Kidney tubule cell (primary cell): ENCODE data around the gene CXorf49.

ENCODE experiments used
- DNase-seq: peaks from one replicate; pipeline ENCODE4 v3.0.0-alpha.2; 2018; ENCODE audit warnings: low spot score

Gene CXorf49

DNA sequence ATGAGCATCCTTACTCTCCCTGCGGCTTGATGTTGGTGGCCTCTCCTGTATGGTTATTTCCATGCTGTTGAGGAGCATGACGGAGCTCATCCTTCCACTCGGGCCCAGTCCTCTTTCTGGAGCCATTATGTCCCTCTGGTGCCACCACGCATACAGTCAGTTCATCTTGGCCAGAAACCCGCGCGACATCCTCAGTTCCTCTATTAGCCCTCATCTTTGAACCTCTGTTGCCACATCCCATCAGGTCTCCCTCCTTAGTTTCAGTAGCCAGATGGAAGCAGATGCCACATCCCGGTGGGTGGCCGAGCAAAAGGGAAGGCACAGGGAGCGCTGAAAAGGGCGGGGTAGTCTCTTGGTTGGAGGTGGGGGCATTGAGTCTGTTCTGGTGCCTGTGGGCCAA is 46.1 kb downstream of the CXorf49 start:
- DNase-seq = no peak

DNA sequence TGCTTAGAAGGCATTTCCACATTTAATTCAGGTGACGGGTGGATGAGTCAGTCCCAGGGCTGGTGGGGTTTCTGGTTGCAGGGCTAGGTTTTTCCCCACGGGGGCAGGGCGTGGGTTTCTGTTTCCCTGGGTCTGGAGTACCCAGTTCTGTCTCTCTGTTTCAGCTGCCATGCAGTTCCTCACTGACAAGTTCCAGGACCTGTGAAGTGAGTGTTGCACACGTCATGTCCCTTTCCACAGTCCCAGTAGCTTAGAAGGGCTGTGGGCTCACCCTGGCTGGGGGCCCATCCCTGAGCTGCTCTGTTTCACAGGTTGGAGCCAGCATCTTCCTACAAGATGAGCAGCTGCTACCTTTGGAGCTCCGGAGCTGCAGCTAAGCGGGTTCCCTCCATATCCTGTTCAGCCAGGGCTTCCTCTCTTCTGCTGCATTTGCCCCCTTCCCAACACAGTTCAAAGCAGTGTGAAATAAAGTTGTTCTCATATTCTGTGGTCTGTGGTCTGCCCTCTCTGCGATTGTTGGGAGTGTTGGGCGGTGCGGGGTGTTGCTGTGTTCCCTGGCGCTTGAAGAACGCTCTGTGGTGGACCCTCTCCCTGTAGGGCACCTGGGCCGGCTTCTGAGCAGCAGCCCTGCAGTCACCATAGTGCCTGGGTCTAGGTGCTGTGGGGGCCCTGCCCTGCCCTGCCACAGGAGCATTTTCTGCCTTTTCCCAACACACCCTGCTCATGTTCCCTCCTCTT is 46.9 kb downstream of the CXorf49 start:
- DNase-seq = peak; percentile 47

DNA sequence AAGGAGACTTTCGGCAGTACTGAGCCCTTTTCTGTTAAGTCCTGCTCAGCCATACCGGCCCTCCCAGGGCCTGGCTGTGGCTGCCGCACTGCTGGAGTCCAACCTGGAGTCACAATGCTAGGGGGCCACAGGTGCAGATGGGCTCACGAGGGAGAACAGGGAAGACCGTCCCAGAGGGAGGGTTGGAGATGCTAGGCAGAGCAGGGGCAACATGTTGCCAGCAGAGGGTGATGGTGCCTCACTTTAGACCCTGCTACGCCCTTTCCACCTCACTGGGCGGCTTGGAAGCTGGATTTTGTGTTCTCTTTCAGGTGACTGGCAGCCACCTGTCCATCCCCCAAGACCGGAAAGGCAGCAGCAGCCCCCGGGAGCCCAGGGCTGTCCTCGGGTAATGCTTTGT is 48.1 kb downstream of the CXorf49 start:
- DNase-seq = peak; percentile 53

DNA sequence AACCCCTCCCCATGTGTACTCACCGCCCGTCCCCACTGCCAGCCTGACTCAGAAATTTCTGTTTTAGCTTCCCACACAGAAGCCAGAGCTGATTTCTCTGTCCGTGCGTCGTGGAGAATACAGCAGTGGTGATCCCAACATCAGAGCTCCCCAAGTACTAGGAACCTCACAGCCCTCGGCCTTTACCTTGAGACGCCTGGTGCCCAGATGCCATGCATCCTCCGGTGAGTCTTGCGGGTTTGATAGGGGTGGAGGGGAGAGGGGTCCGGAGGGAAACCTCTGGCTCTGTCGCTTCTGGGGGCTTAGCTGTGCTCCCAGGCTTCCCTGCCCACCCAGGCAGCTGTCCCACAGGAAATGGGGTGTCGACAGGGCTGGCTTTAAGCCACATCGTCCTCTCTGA is 48.6 kb downstream of the CXorf49 start:
- DNase-seq = no peak

DNA sequence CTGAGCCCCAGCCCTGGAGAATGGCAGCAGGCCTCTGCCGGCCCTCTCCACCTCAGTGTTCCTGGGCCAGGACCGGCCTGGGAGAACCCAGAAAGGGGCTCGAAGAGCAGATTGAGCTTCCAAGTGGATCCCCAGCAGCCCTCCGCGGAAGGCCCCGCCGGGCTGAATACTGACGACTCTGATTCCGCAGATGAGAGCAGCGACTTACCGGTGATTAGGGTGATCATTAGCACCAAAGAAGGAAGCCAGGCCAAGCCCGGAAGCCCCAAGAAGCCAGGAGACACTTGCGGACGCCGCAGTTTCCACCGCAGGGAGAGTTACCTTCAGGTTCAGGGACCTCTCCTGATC is 49.9 kb downstream of the CXorf49 start:
- no peak for DNase-seq

DNA sequence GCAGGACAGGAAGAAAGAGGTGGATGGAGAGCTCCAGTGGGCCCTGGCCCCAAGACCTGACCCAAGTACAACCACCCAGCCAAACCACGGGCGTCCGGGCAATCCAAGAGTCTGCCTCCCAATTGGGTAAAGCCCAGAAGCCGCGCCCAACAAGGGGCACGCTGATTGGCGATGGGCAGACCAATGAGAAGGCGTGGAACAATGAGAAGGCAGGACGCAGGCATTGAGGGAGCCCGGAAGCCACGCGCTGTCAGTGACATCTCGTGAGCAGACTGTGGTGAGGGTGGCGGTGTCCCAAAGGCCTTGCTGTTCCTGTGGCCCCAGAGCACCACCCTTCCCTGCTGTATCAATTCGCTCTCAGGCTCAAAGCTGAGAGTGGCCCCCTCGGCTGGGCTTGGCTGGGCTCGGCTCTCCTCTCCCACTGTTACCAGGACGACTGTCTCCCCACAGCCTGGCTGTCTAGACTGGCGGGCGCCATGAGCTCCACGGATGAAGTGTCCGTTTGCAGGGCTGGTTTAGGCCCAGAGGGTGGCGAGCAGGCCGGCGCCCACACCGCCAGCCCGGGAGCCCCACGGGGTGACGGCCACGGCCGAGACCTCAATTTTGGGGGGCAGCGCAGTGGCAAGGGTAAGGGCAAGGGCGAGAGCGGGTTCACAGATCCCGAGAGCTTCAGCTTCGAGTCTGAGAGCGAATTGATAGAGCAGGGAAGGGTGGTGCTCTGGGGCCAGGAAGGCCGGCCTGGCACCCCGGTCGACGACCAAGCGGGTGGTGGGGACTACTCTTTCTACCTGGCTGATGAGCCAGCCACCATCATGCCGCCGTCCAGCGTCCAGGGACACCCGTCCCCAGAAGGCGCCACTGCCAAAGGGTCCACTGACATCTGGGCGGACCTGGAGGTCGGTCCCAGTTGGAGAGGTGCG is 50.5 kb downstream of the CXorf49 start, which contains the start of gene LOC101059915:
TSS of gene LOC101059915 (plus strand) at position 219 of the 920 bp plus-strand sequence.
- no peak for DNase-seq

DNA sequence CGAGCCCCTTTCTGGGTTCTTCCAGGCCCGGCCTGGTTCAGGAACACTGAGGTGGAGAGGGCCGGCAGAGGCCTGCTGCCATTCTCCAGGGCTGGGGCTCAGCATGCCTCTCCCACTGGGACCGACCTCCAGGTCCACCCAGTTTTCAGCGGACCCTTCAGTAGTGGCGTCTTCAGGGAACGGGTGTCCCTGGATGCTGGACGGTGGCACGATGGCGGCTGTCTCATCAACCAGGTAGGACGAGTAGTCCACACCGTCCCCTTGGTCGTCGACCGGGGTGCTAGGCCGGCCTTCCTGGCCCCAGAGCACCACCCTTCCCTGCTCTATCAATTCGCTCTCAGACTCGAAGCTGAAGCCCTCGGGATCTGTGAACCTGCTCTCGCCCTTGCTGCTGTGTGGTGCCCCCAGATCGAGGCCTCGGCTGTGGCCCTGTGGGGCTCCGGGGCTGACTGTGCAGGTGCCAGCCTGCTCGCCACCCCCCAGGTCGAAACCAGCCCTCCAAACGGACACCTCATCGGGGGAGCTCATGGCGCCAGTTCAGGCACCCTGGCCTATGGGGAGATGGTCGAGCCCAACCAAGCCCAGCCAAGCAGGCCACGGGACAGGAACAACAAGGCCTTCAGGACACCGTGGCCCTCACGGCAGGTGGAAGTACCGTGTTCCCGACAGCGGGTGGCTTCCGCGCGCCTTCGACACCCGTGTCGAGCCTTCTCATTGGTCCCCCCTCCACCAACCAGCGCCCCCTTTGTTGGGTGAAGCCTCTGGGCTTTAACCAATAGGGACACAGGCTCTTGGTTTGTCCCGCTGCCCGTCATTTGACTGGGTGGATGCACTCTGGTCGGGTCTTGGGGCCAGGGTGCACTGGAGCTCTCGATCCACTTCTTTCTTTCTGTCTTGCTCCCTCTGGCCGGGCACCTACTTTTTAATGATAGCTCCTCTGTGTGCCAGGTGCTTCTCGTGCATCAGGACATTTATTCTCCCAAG is 51.6 kb downstream of the CXorf49 start:
- DNase-seq = no peak

DNA sequence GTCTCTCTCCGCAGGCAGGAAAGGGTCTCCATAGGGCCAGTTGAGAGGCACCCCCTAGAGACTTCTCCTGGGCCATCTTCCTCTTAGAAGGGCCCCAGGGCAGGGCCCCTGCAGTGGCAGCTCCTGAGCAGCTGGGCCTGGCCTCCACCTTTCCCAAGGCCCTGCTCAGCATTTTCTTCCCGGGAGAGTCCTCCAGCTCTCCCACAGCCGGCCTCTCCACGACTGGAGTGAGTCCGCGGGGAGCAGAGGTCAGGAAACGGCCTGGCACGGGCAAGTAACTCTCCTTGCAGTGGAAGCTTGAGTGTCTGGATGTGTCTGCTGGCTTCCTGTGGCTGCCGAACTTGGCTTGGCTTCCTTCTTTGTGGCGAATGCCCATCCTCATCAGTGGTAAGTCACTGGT is 52.3 kb downstream of the CXorf49 start:
- DNase-seq = no peak

DNA sequence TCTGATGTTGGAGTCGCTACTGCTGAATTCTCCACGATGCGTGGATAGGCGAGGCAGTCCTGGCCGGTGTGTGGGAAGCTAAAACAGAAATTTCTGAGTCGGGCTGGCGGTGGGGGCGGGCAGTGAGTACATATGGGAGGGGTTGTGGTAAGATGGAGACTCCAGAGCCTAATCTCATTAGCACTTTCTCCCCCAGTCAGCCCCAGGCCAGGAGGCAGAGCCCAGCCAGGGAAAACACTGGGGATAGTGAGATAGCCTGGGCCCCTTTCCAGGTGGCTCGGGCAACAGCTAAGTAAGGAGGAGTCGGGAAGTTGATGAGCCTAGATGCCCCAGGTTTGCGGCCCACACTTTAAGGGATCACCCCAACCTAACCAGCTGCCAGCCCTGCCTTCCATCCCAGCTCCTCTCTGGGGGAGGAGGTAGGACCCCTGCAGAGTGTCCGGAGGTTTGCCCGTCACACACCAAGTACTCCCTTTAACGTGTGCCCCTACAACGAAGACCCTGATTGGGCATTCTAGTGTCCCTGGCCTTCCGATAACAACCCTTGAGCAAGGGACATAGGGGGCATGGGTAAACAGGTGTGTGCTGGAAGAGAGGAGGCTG is 53.1 kb downstream of the CXorf49 start:
- DNase-seq = no peak
